Osteocyte (in vitro differentiated cells): Measurements from ENCODE around the gene IL4. TPM values are rescaled to one million over a fixed set of nuclear protein-coding genes. Genes with fewer than 3 reads are reported as not detected.
"Not testable (repeated sequence)": the region's sequence is repeated elsewhere in the genome, so short reads cannot be mapped to it uniquely, and the experiment has no call there.

Experiments used
- DNase-seq: peaks from one replicate; pipeline ENCODE4 v3.0.0; 2021; ENCODE audit warnings: mixed read lengths; ENCODE audit not compliant: unreplicated experiment; ENCODE audit errors: extremely low spot score
- H3K27ac Mint-ChIP-seq: one replicate; pipeline ENCODE4 v1.8.0; 2021; ENCODE audit warnings: mild to moderate bottlenecking, mixed read lengths; ENCODE audit not compliant: unreplicated experiment
- H3K27me3 Mint-ChIP-seq: one replicate; pipeline ENCODE4 v1.8.0; 2021; ENCODE audit warnings: mixed read lengths; ENCODE audit not compliant: unreplicated experiment
- H3K36me3 Mint-ChIP-seq: one replicate; pipeline ENCODE4 v1.8.0; 2021; ENCODE audit warnings: mixed read lengths; ENCODE audit not compliant: unreplicated experiment
- H3K4me1 Mint-ChIP-seq: one replicate; pipeline ENCODE4 v1.8.0; 2021; ENCODE audit warnings: mixed read lengths; ENCODE audit not compliant: unreplicated experiment
- H3K4me3 Mint-ChIP-seq: one replicate; pipeline ENCODE4 v1.8.0; 2021; ENCODE audit warnings: mild to moderate bottlenecking, moderate library complexity, mixed read lengths; ENCODE audit not compliant: unreplicated experiment
- H3K9me3 Mint-ChIP-seq: one replicate; pipeline ENCODE4 v1.8.0; 2021; ENCODE audit warnings: mixed read lengths; ENCODE audit not compliant: unreplicated experiment
- total RNA-seq: library from RNA; stranded (reverse); gene quantifications from 2 replicates; pipeline ENCODE4 v1.2.1, GENCODE V29; 2021
- TF ChIP-seq, protein P1 (sequence below): fragments of 200-600 bp; sonication (generic); IDR thresholded peaks from 2 replicates; pipeline ENCODE4 v1.5.0; 2021; ENCODE audit warnings: antibody characterized with exemption, mild to moderate bottlenecking, moderate library complexity

The IL4 gene
- total RNA-seq, 1 donor from 2014 or later = not detected

- TF ChIP-seq, protein P1, sequence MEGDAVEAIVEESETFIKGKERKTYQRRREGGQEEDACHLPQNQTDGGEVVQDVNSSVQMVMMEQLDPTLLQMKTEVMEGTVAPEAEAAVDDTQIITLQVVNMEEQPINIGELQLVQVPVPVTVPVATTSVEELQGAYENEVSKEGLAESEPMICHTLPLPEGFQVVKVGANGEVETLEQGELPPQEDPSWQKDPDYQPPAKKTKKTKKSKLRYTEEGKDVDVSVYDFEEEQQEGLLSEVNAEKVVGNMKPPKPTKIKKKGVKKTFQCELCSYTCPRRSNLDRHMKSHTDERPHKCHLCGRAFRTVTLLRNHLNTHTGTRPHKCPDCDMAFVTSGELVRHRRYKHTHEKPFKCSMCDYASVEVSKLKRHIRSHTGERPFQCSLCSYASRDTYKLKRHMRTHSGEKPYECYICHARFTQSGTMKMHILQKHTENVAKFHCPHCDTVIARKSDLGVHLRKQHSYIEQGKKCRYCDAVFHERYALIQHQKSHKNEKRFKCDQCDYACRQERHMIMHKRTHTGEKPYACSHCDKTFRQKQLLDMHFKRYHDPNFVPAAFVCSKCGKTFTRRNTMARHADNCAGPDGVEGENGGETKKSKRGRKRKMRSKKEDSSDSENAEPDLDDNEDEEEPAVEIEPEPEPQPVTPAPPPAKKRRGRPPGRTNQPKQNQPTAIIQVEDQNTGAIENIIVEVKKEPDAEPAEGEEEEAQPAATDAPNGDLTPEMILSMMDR = no peak
- Mint-ChIP-seq H3K27ac (no peak overlapping the region), H3K27me3 (no peaks in the 10 kb centered on the region)
These were observed 14.9 kb downstream of the IL4 start for GRCh38 chr5:132688536-132689339.

DNA sequence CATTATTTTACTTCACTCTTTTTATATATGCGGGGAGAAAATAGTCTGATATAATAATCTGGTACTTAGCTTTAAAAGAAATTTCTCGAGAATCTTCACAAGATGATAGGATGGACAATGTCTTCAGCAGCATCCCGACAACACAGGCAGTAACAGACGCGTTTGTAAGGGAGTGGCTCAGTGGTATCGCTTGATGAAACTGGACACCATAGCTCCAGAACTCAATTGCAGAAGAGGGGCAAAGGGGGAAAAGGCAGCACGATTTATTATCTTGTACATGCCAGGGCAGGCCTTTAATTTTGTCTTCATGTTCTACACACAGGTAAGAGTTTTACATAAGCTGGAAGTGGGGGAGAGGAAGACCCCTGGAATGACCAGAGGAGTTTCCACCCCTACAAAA, 15.7 kb downstream of the IL4 start:
- H3K27ac Mint-ChIP-seq = no peak overlapping the region
- peaks cover 4% of the 10 kb centered on the region for H3K36me3 Mint-ChIP-seq
- H3K4me1 Mint-ChIP-seq = no peaks in the 10 kb centered on the region
- H3K27me3 Mint-ChIP-seq = no peaks in the 10 kb centered on the region
- no peak overlapping the region for H3K4me3 Mint-ChIP-seq
- DNase-seq = no peak
- no peaks in the 10 kb centered on the region for H3K9me3 Mint-ChIP-seq
- TF ChIP-seq, protein P1 = no peak

More at GRCh38 chr5:132688536-132689339, 14.9 kb downstream of the IL4 start:
- DNase-seq = no peak
- no peaks in the 10 kb centered on the region for H3K9me3 Mint-ChIP-seq
- peaks cover 4% of the 10 kb centered on the region for H3K36me3 Mint-ChIP-seq
- H3K4me3 Mint-ChIP-seq = no peak overlapping the region
- no peaks in the 10 kb centered on the region for H3K4me1 Mint-ChIP-seq

GRCh38 chr5:132690156-132690555, 16.4 kb downstream of the IL4 start:
- H3K4me1 Mint-ChIP-seq = no peaks in the 10 kb centered on the region
- no peak overlapping the region for H3K4me3 Mint-ChIP-seq
- H3K9me3 Mint-ChIP-seq = no peaks in the 10 kb centered on the region
- no peak for DNase-seq
- H3K27ac Mint-ChIP-seq = no peak overlapping the region
- H3K36me3 Mint-ChIP-seq = peaks cover 4% of the 10 kb centered on the region
- TF ChIP-seq, protein P1 = no peak
- no peaks in the 10 kb centered on the region for H3K27me3 Mint-ChIP-seq

- not testable (repeated sequence) for H3K9me3 Mint-ChIP-seq, H3K27me3 Mint-ChIP-seq, H3K27ac Mint-ChIP-seq, DNase-seq, H3K36me3 Mint-ChIP-seq, H3K4me3 Mint-ChIP-seq, H3K4me1 Mint-ChIP-seq
These were observed 18.2 kb downstream of the IL4 start for GRCh38 chr5:132691755-132692631.

DNA sequence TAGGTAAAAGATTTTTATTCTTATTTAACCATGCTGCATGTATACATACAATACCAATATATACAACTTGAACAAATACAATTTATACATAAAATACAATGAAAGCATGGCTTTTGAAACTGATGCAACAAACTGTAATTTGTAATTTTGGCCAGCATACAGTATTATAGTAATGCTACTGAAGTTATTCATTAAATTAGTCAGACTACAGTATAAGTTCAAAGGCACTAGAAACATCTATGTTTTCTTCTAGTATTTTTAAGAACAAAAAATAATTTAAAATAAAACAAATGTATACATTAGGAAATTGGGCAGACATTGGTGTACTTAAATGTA, 18.8 kb downstream of the IL4 start:
- Mint-ChIP-seq H3K4me1 (no peaks in the 10 kb centered on the region), H3K36me3 (peaks cover 11% of the 10 kb centered on the region), H3K4me3 (no peak overlapping the region), H3K27me3 (no peaks in the 10 kb centered on the region), H3K27ac (no peak overlapping the region), H3K9me3 (no peaks in the 10 kb centered on the region)
- no peak for DNase-seq
- TF ChIP-seq, protein P1 = no peak
